ENCODE measurements around the gene LTK.
A peak's percentile ranks its signal among the peaks of the same experiment; 100 is the strongest.

The LTK gene

GRCh38 chr15:41513506-41514227 lies at the start of gene LTK:
Gene LTK (minus strand): TSS chr15:41513827. CDS start chr15:41513709, 118 bp downstream.
- no peaks in the 10 kb centered on the region for H3K9me3 ChIP-seq (ENCODE audit: severe bottlenecking)
- H3K4me1 ChIP-seq (ENCODE audit: insufficient read depth, poor library complexity, severe bottlenecking), result no peaks in the 10 kb centered on the region
- no peak within 1 kb of the TSS for H3K27ac ChIP-seq (ENCODE audit: poor library complexity, severe bottlenecking)
- H3K4me3 ChIP-seq (ENCODE audit: severe bottlenecking), result peak within 1 kb of the TSS; percentile 2
- H3K27me3 ChIP-seq (ENCODE audit: insufficient read depth, poor library complexity, severe bottlenecking), result peaks cover 28% of the 10 kb centered on the region
- DNase-seq (ENCODE audit: low spot score) (no peak), ATAC-seq (ENCODE audit: low read depth) (no peak)
- H3K36me3 ChIP-seq (ENCODE audit: low read depth), result no peaks in the 10 kb centered on the region
- TF ChIP-seq CTCF (IDR thresholded peaks at IDR 0.05; ENCODE audit: poor library complexity, severe bottlenecking), result no peak

GRCh38 chr15:41562784-41563198 lies 49.2 kb upstream of the LTK start:
- Histone ChIP-seq H3K9me3 (ENCODE audit: severe bottlenecking) (no peaks in the 10 kb centered on the region), H3K27ac (ENCODE audit: poor library complexity, severe bottlenecking) (no peak overlapping the region), H3K36me3 (ENCODE audit: low read depth) (no peaks in the 10 kb centered on the region), H3K27me3 (ENCODE audit: insufficient read depth, poor library complexity, severe bottlenecking) (no peaks in the 10 kb centered on the region), H3K4me1 (ENCODE audit: insufficient read depth, poor library complexity, severe bottlenecking) (peaks cover 5% of the 10 kb centered on the region), H3K4me3 (ENCODE audit: severe bottlenecking) (no peak overlapping the region)
- no peak for ATAC-seq (ENCODE audit: low read depth)
- no peak for DNase-seq (ENCODE audit: low spot score)
- no peak for TF ChIP-seq CTCF (IDR thresholded peaks at IDR 0.05; ENCODE audit: poor library complexity, severe bottlenecking)

- no peak overlapping the region for H3K27ac ChIP-seq (ENCODE audit: poor library complexity, severe bottlenecking)
- no peak for DNase-seq (ENCODE audit: low spot score)
Measured at GRCh38 chr15:41562244-41562643, 48.6 kb upstream of the LTK start.

GRCh38 chr15:41561777-41562145 lies 48.1 kb upstream of the LTK start:
- Histone ChIP-seq H3K4me1 (ENCODE audit: insufficient read depth, poor library complexity, severe bottlenecking) (peaks cover 5% of the 10 kb centered on the region), H3K27ac (ENCODE audit: poor library complexity, severe bottlenecking) (no peak overlapping the region), H3K9me3 (ENCODE audit: severe bottlenecking) (no peaks in the 10 kb centered on the region), H3K4me3 (ENCODE audit: severe bottlenecking) (no peak overlapping the region), H3K27me3 (ENCODE audit: insufficient read depth, poor library complexity, severe bottlenecking) (no peaks in the 10 kb centered on the region), H3K36me3 (ENCODE audit: low read depth) (no peaks in the 10 kb centered on the region)
- TF ChIP-seq CTCF (IDR thresholded peaks at IDR 0.05; ENCODE audit: poor library complexity, severe bottlenecking), result no peak
- ATAC-seq (ENCODE audit: low read depth) (no peak), DNase-seq (ENCODE audit: low spot score) (no peak)

More at GRCh38 chr15:41562244-41562643, 48.6 kb upstream of the LTK start:
- no peak for TF ChIP-seq CTCF (IDR thresholded peaks at IDR 0.05; ENCODE audit: poor library complexity, severe bottlenecking)
- Histone ChIP-seq H3K4me3 (ENCODE audit: severe bottlenecking) (no peak overlapping the region), H3K4me1 (ENCODE audit: insufficient read depth, poor library complexity, severe bottlenecking) (peaks cover 5% of the 10 kb centered on the region), H3K36me3 (ENCODE audit: low read depth) (no peaks in the 10 kb centered on the region), H3K27me3 (ENCODE audit: insufficient read depth, poor library complexity, severe bottlenecking) (no peaks in the 10 kb centered on the region), H3K9me3 (ENCODE audit: severe bottlenecking) (no peaks in the 10 kb centered on the region)
- no peak for ATAC-seq (ENCODE audit: low read depth)

- Histone ChIP-seq H3K36me3 (ENCODE audit: low read depth) (no peaks in the 10 kb centered on the region), H3K27me3 (ENCODE audit: insufficient read depth, poor library complexity, severe bottlenecking) (no peaks in the 10 kb centered on the region), H3K4me1 (ENCODE audit: insufficient read depth, poor library complexity, severe bottlenecking) (peaks cover 5% of the 10 kb centered on the region), H3K4me3 (ENCODE audit: severe bottlenecking) (no peak overlapping the region), H3K27ac (ENCODE audit: poor library complexity, severe bottlenecking) (no peak overlapping the region), H3K9me3 (ENCODE audit: severe bottlenecking) (no peaks in the 10 kb centered on the region)
- no peak for ATAC-seq (ENCODE audit: low read depth)
- TF ChIP-seq CTCF (IDR thresholded peaks at IDR 0.05; ENCODE audit: poor library complexity, severe bottlenecking), result no peak
- DNase-seq (ENCODE audit: low spot score), result no peak
Measured at GRCh38 chr15:41561104-41561776, 47.6 kb upstream of the LTK start.
